ENCODE measurements around the gene CHST1. TPM values are rescaled to one million over a fixed set of nuclear protein-coding genes. Genes with fewer than 3 reads are reported as not detected.

The CHST1 gene
- total and polyA plus RNA-seq, 2 donors (not counting 3 experiments of a cell fraction or from before 2014, with no cell fraction given), result 12.6 to 40.5 TPM

DNA sequence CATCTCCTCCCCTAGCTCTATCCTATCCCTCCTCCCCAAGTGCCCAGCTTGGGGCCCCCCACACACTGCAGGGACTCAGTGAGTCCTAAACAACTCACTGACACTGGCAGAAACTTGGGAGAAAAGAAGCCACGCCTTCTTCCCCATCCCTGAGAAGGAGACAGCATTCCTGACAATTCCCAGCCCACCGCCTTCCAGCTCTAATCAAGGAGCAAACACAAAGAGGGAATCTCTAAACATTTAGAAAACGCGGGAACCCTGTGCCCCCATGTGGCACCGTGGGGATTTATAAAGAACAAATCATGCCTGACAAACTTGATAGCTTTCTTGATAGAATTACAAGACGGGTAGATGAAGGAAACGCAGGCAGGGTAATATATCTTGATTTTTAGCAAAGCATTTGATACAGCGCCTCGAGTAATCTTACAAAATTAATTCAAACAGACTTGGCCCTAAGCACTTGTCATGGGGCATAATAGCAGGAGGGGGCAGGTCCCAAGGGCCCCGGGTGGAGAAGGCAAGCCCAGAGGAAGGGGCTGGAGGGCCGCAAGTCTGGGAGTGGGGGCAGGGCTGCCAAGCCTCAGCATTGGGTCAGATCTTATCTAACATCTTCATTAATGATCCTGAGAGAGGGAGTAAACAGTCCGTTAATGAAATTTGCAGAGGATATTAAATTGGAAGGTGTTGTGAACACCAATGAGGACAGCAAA, 4.5 kb downstream of the CHST1 start:
- dilution Hi-C loops (cut with MboI; ENCODE audit: extremely low pct_ligation_motif_present, low sequenced_read_pairs), result no loop called here

More for the DNA sequence above, 4.5 kb downstream of the CHST1 start:
- Histone ChIP-seq H4K20me1 (replicated peaks; ENCODE audit: control insufficient read depth, extremely low read depth, insufficient read depth, low read length) (no peaks in the 10 kb centered on the region), H3K9me3 (replicated peaks; ENCODE audit: control insufficient read depth, insufficient read depth, low read length) (no peaks in the 10 kb centered on the region), H3K4me2 (ENCODE audit: insufficient read depth, low read length) (no peak overlapping the region), H3K9me1 (replicated peaks; ENCODE audit: control insufficient read depth, extremely low read depth, insufficient read depth, low read length) (no peaks in the 10 kb centered on the region), H2AFZ (ENCODE audit: low read depth, low read length) (no peak overlapping the region), H3K9ac (replicated peaks; ENCODE audit: extremely low read depth, insufficient read depth, low read length) (no peak overlapping the region), H3K4me1 (ENCODE audit: control insufficient read depth, extremely low read depth, insufficient read depth, low read length) (peaks cover 66% of the 10 kb centered on the region), H3K27ac (ENCODE audit: insufficient read depth, low read depth, low read length) (no peak overlapping the region), H3K79me2 (ENCODE audit: control insufficient read depth, insufficient read depth, low read length) (peaks cover 2% of the 10 kb centered on the region), H3K27me3 (ENCODE audit: control insufficient read depth in 2 of 2, insufficient read depth in 2 of 2, low read length in 2 of 2) (peaks cover 0 to 2% of the 10 kb centered on the region in 2 experiments), H3K4me3 (replicated peaks in 1 of 3; ENCODE audit: insufficient read depth in 1 of 3, low read depth in 1 of 3, low read length in 3 of 3) (no peak overlapping the region), H3K36me3 (ENCODE audit: control insufficient read depth in 2 of 2, extremely low read depth in 1 of 2, insufficient read depth in 2 of 2, low read length in 2 of 2) (no peaks in the 10 kb centered on the region)
- CTCF ChIA-PET, result no interaction called here
- TF ChIP-seq GATA2 (IDR thresholded peaks at IDR 0.05; ENCODE audit: insufficient read depth, insufficient read length, low read depth, low read length) (no peak), POLR2A (IDR thresholded peaks at IDR 0.05; ENCODE audit: low read depth, low read length) (no peak), POLR2AphosphoS5 (IDR thresholded peaks at IDR 0.05; ENCODE audit: insufficient read depth, low read depth, low read length) (no peak), EZH2 (IDR thresholded peaks at IDR 0.05; ENCODE audit: borderline replicate concordance, low read depth, low read length, severe bottlenecking) (no peak), CTCF (IDR thresholded peaks at IDR 0.05; ENCODE audit: extremely low read depth in 1 of 2, insufficient read depth in 1 of 2, low read depth in 1 of 2, low read length in 2 of 2) (no peak), FOS (IDR thresholded peaks at IDR 0.05; ENCODE audit: borderline replicate concordance, insufficient read depth, low read length) (no peak), JUN (IDR thresholded peaks at IDR 0.05; ENCODE audit: borderline replicate concordance, insufficient read depth, insufficient read length, low read depth) (no peak), MYC (IDR thresholded peaks at IDR 0.05; ENCODE audit: low read depth, low read length) (no peak)
- TF ChIP-seq, protein P1, sequence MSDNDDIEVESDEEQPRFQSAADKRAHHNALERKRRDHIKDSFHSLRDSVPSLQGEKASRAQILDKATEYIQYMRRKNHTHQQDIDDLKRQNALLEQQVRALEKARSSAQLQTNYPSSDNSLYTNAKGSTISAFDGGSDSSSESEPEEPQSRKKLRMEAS (IDR thresholded peaks at IDR 0.05; ENCODE audit: insufficient read depth, insufficient read length), result no peak
- BruUV-seq (replicated peaks), result no TSS peak
- POLR2A ChIA-PET, result no interaction called here
- intact Hi-C loops (cut with micrococcal nuclease), result loop anchor here (5.0 to 10.0 kb wide), 2 partner anchors 141 to 706 kb away; partner anchors contain the start of gene TP53I11
- DNase-seq (ENCODE audit: low read depth, low spot score) (no peak), FAIRE-seq (no peak)

Measured in endothelial cell of umbilical vein (primary cell).